T-helper 9 cell (primary cell): ENCODE measurements around the gene HFM1.
A peak's percentile ranks its signal among the peaks of the same experiment; 100 is the strongest.
"Not testable (repeated sequence)": the region's sequence is repeated elsewhere in the genome, so short reads cannot be mapped to it uniquely, and the experiment has no call there.

Experiments used
- DNase-seq: peaks from one replicate; pipeline ENCODE4 v3.0.0-alpha.2; 2020

Gene HFM1

GRCh38 chr1:91372230-91372629 is 32.4 kb downstream of the HFM1 start:
- not testable (repeated sequence) for DNase-seq

DNA sequence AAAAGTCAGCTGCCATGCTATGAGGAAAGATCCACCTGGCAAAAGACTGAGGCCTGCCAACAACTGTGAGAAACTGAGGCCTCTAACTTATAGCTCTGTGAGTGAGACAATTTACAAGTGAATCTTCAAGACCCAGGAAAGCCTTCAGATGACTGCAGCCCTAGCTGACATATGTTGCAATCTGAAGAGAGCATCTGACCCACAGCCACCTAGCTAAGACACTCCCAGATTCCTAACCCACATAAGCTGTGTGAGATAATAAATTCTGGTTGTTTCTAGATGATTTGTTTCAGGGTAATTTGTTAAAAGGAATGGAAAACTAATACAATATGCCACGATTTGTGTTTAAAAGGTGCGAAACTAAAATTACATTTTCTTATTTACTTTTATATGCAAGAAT is 55.1 kb downstream of the HFM1 start:
- no peak for DNase-seq

- no peak for DNase-seq
Measured at GRCh38 chr1:91346824-91347223, 57.8 kb downstream of the HFM1 start.

GRCh38 chr1:91345395-91346005 is 59.1 kb downstream of the HFM1 start:
- no peak for DNase-seq

DNA sequence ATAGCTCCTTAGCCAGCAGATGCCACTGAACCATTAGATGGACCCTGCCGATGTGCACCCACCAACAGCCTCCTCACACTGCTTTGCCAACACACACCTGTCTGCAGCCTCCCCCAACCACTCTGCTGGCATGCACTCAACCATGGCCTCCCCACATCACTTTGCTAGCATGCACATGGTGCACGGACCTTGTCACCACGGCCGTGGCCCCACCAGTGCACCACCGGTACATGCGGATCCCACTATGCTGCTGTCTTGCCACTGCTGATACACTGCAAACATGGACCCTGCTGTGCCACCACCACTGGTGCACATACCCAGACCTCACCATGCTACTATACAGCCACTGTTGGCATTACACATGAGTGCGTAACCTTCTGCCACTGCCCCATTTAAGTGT is 66.1 kb downstream of the HFM1 start:
- DNase-seq: no peak

- DNase-seq: no peak
Measured at GRCh38 chr1:91335603-91336002, 69.0 kb downstream of the HFM1 start.

GRCh38 chr1:91334856-91335255 is 69.8 kb downstream of the HFM1 start:
- no peak for DNase-seq

- DNase-seq: no peak
Measured at GRCh38 chr1:91325456-91325855, 79.2 kb downstream of the HFM1 start.

DNA sequence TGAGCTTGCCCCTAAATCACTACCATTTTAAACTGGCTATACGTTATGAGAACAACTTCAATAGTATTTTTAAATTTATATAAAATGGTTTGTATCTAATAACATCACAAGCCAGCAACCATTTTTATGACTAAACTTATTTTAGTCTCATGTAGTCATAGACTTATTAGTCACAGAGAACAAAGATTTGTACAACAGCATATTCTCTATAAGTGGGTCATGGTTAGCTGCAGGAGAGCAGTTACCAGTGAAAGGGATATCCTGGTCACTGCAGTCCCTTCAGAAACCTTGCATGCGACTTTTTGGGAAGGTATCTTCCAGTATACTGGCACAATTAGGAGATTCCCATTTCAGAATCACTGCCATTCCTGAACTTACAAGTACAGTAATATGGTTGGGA is 90.0 kb downstream of the HFM1 start:
- no peak for DNase-seq

GRCh38 chr1:91311672-91312071 is 93.0 kb downstream of the HFM1 start:
- no peak for DNase-seq

GRCh38 chr1:91308544-91308943 is 96.1 kb downstream of the HFM1 start:
- no peak for DNase-seq

DNA sequence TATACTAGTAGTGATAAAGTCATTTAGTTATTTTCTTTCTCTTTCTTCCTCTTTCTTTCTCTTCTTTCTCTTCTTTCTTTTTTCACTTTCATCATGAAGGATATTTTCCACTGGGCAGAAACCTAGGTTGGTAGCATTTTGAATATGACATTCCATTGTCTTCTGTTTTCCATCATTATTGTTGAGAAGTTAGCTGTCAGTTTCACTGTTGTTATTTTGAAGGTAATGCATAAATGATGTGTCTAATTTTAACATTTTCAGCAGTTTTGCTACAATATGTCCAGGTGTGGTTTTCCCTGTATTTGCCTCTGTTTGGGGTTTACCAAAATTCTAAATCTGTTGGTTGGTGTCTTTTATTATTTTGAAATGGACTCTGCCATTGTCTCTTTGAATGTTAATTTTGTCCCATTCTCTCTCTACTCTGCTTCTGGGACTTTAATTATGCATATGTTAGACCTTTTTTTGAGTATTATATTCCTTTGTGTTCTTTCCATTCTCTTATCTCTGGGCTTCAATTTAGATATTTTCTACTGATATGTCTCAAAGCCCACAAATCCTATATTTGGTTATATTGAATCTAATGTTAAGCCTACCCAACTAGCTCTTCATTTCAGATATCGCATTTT is 96.7 kb downstream of the HFM1 start:
- no peak for DNase-seq

GRCh38 chr1:91303165-91303564 is 101.5 kb downstream of the HFM1 start:
- DNase-seq: no peak

GRCh38 chr1:91288843-91289553 is 115.6 kb downstream of the HFM1 start:
- not testable (repeated sequence) for DNase-seq

GRCh38 chr1:91286962-91287317 is 117.7 kb downstream of the HFM1 start:
- not testable (repeated sequence) for DNase-seq

GRCh38 chr1:91286259-91286961 is 118.2 kb downstream of the HFM1 start:
- DNase-seq: not testable (repeated sequence)

DNA sequence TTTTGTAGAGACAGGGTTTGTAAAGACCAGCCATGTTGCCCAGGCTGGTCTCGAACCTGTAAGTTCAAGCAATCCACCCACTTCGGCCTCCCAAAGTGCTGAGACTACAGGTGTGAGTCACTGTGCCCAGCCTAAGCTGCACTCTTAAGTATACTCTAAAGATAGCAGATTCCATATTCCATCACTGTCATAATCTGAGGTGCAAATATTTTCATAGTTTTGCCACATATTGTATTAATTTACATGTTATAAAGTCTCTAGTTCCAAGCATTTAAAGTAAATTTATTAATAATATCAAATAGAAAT is 121.3 kb downstream of the HFM1 start:
- no peak for DNase-seq

DNA sequence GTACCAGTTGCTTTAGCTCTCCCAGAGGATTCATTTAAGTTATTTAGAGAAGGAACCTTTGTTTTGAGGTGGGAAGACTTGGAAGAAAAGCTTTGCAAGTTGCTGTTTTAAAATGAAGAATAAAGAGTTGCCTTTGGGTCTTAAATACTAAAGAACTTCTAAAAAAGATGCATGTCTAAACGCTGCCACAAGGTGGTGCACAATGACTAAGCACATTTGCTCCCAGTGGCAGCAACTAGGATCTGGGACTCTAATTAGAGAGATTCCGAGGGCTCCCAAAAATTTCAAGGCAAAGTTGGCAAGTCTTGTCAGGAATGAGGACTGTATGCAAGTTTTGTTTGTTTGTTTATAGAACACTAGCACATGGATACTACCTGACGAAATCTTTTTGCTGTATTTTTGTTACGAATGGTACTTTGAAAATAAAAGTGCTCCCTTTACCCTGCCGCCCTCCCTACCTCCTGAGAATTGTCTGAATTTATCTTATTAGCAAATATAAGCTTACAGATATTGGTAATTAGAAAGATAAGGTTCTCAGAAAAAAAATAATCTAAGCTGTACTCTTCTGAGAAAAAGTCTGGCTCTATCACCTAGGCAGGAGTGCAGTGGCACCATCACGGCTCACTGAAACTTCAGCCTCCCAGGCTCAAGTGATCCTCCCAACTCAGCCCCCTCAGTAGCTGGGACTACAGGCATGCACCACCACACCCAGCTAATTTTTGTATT is 121.8 kb downstream of the HFM1 start:
- peak; percentile 18 for DNase-seq

DNA sequence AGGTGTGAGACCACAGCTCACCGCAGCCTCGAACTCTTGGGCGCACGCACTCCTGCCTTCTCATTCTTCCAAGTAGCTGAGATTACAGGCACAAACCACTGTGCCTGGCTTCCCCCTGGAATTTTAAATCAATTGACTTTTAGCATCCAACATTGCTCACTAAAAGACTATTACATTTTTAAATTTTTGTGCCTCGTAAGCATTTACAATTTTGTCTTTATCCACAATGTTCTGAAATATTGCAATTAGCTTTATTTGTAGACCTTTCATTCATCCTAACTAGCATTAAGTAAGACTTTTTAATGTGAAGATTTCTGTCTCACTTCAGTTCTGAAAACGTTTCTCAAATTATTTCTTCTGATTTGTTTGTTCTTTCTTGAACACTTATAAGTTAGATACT is 122.9 kb downstream of the HFM1 start:
- no peak for DNase-seq

DNA sequence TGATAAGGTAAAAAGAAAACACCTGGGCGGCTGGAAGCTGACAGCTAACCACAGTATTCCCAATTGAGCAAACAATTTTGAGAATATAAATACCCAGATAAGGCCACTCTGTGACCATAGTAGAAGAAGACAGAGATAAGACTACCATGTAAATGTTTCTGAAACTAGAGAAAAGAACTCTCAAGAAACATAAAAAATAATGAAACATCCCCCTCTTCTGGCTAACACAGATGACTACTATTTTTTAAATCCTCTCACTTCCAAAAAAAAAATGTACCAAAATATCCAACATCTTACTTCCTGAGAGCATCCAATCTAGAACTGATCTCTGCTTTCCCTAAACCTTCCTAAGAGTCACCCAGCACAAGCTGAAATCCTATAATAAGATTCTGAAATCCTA is 125.9 kb downstream of the HFM1 start:
- DNase-seq: no peak

DNA sequence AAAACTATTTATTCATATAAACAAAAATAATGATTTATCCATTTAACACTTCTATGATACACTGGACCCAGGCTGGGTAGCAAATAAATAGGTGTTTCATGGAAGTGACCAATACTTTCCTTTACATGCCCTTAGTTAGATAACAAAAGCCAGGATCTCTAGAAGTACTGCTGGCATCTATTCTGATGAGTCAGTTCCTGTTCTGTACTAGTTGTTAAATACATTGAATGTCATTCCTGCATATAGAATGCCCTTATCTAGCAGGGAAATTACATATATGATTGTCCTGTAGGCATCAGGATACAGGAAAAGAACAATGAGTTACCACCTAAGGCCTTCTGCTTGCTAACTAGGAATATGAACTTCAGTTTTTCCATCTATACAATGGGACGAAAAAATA is 130.8 kb downstream of the HFM1 start:
- DNase-seq: no peak

DNA sequence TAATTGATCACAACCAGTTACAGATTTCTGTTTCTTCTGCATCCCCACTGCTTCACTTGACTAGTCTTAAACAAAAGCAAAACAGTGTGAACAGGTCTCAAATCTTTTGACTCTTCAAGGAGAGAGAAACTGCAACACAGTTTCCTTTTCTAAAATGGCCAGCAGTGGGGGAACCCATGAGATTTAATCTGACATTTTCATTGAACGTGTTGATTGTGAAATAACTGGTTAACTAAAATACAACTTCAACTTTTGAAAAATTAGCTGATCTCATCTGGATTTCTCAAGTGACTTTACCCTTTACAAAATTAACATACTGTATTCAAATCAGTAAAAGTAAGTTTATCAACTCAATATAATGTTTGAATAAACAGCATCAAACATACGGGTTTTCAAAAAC is 143.0 kb downstream of the HFM1 start:
- no peak for DNase-seq

DNA sequence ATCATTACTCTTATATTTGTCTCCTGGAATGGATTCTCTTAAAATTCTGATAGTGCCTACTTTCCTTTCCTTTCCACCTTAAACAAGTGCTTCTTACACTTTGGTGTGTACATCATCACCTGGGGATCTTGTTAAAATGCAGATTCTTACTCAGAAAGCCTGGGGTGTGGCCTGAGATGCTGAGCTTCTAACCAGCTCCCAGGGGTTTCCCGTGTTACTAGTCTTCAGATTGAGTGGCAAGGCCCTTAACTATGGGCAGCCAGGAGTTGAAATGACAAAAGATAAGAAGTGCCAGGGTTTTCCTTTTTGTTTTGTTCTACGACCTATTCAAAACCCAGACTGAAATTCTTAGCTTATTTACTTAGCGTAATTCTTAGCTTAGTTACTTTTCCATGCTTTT is 159.2 kb downstream of the HFM1 start:
- no peak for DNase-seq
